HG03378 (cell line): ENCODE data around the gene ADPRS.

Experiments used
- ATAC-seq: cut with Tn5 transposase; IDR thresholded peaks from one replicate; pipeline ENCODE4 v1.9.1; 2021; ENCODE audit warnings: mild to moderate bottlenecking, moderate library complexity; ENCODE audit not compliant: unreplicated experiment

ADPRS gene

GRCh38 chr1:36128905-36129206 lies 40.2 kb downstream of the ADPRS start:
- ATAC-seq, result no peak

GRCh38 chr1:36132029-36132428 lies 43.3 kb downstream of the ADPRS start:
- ATAC-seq, result no peak

GRCh38 chr1:36133484-36133883 lies 44.8 kb downstream of the ADPRS start:
- ATAC-seq, result no peak

GRCh38 chr1:36134031-36134430 lies 45.3 kb downstream of the ADPRS start:
- ATAC-seq, result no peak

GRCh38 chr1:36134505-36135329 lies 46.0 kb downstream of the ADPRS start:
- ATAC-seq, result no peak

GRCh38 chr1:36135330-36135667 lies 46.6 kb downstream of the ADPRS start:
- no peak for ATAC-seq

- no peak for ATAC-seq
Observed at GRCh38 chr1:36135796-36136195, 47.1 kb downstream of the ADPRS start.

GRCh38 chr1:36136535-36136934 lies 47.8 kb downstream of the ADPRS start:
- no peak for ATAC-seq

GRCh38 chr1:36137226-36137625 lies 48.5 kb downstream of the ADPRS start:
- no peak for ATAC-seq

GRCh38 chr1:36137776-36138175 lies 49.1 kb downstream of the ADPRS start:
- no peak for ATAC-seq

GRCh38 chr1:36139521-36139920 lies 50.8 kb downstream of the ADPRS start:
- no peak for ATAC-seq

- ATAC-seq, result no peak
Observed at GRCh38 chr1:36142121-36142520, 53.4 kb downstream of the ADPRS start.

GRCh38 chr1:36143424-36143823 lies 54.7 kb downstream of the ADPRS start:
- no peak for ATAC-seq
